ENCODE results near the gene NFASC. TPM values are rescaled to one million over a fixed set of nuclear protein-coding genes. Genes with fewer than 3 reads are reported as not detected.

Gene NFASC
- total RNA-seq, 1 experiment from 2014 or later: 16.9 TPM

- Histone ChIP-seq H3K27me3 (ENCODE audit: control insufficient read depth, insufficient read depth, low read length) (peaks cover 3% of the 10 kb centered on the region; the same call in 1 of the 2 replicates), H3K36me3 (ENCODE audit: control insufficient read depth, insufficient read depth, low read length) (no peaks in the 10 kb centered on the region), H3K4me1 (ENCODE audit: control insufficient read depth, insufficient read depth, low read length) (no peaks in the 10 kb centered on the region), H3K9me3 (ENCODE audit: control insufficient read depth, insufficient read depth, low read depth, low read length) (no peaks in the 10 kb centered on the region), H3K27ac (ENCODE audit: low read length) (no peak overlapping the region), H3K4me3 (ENCODE audit: low read depth in 2 of 2, low read length in 2 of 2) (no peak overlapping the region)
- TF ChIP-seq TCF7L2 (IDR thresholded peaks at IDR 0.05; ENCODE audit: low read depth, low read length) (no peak), REST (IDR thresholded peaks at IDR 0.05; ENCODE audit: insufficient read depth in 1 of 2, low read depth in 2 of 2, low read length in 1 of 2) (no peak), SIN3A (IDR thresholded peaks at IDR 0.05; ENCODE audit: borderline replicate concordance, insufficient read depth, low read depth, low read length) (no peak)
- intact Hi-C loops (cut with micrococcal nuclease; ENCODE audit: unreplicated experiment) (no loop called here), in situ Hi-C loops (cut with HindIII; ENCODE audit: low pct_unique_long_range_greater_than_20kb, low sequenced_read_pairs) (no loop called here)
- ChIA-PET POLR2A (no interaction called here), CTCF (interaction anchor here (0.6 to 1.3 kb wide), 3 partner anchors 10 to 31 kb away, joined by 3 to 4 read pairs (median 3); no protein-coding TSS in a partner anchor)
- ATAC-seq: no peak
- BruUV-seq (replicated peaks): no TSS peak
- DNase-seq (ENCODE audit: low read depth, low spot score): no peak
Observed at GRCh38 chr1:205030896-205031295, 160.2 kb downstream of the NFASC start.

GRCh38 chr1:205032508-205032907, 161.8 kb downstream of the NFASC start:
- H3K9me3 ChIP-seq (ENCODE audit: control insufficient read depth, insufficient read depth, low read depth, low read length): no peaks in the 10 kb centered on the region
- no peak overlapping the region for H3K27ac ChIP-seq (ENCODE audit: low read length)
- DNase-seq (ENCODE audit: low read depth, low spot score) (no peak), ATAC-seq (no peak)
- POLR2A ChIA-PET: no interaction called here
- CTCF ChIA-PET: interaction anchor here (1.3 kb wide), 1 partner anchor 29 kb away, joined by 4 read pairs; no protein-coding TSS in a partner anchor
- no peaks in the 10 kb centered on the region for H3K4me1 ChIP-seq (ENCODE audit: control insufficient read depth, insufficient read depth, low read length)
- H3K27me3 ChIP-seq (ENCODE audit: control insufficient read depth, insufficient read depth, low read length): peaks cover 1% of the 10 kb centered on the region; the same call in 1 of the 2 replicates
- no peak overlapping the region for H3K4me3 ChIP-seq (ENCODE audit: low read depth in 2 of 2, low read length in 2 of 2)
- H3K36me3 ChIP-seq (ENCODE audit: control insufficient read depth, insufficient read depth, low read length): no peaks in the 10 kb centered on the region
- in situ Hi-C loops (cut with HindIII; ENCODE audit: low pct_unique_long_range_greater_than_20kb, low sequenced_read_pairs) (no loop called here), intact Hi-C loops (cut with micrococcal nuclease; ENCODE audit: unreplicated experiment) (no loop called here)
- no TSS peak for BruUV-seq (replicated peaks)
- no peak for TF ChIP-seq REST (IDR thresholded peaks at IDR 0.05; ENCODE audit: insufficient read depth in 1 of 2, low read depth in 2 of 2, low read length in 1 of 2)
- no peak for TF ChIP-seq TCF7L2 (IDR thresholded peaks at IDR 0.05; ENCODE audit: low read depth, low read length)
- no peak for TF ChIP-seq POLR2AphosphoS5 (IDR thresholded peaks at IDR 0.05; ENCODE audit: low read depth, low read length)
- TF ChIP-seq CTCF (IDR thresholded peaks at IDR 0.05): no peak
- no peak for TF ChIP-seq SIN3A (IDR thresholded peaks at IDR 0.05; ENCODE audit: borderline replicate concordance, insufficient read depth, low read depth, low read length)
